ENCODE data around the gene SMARCA4.

Gene SMARCA4

GRCh38 chr19:10960314-10961072, at the start of gene SMARCA4:
SMARCA4 (plus strand) TSS chr19:10961030; CDS start chr19:10984152, 23,122 bp downstream.
- peak; percentile 96 for DNase-seq

- DNase-seq = no peak
Measured at GRCh38 chr19:10911579-10912363, 49.1 kb upstream of the SMARCA4 start.

GRCh38 chr19:10912619-10913018, 48.2 kb upstream of the SMARCA4 start:
- no peak for DNase-seq

- no peak for DNase-seq
Measured at GRCh38 chr19:10913716-10914340, 47.0 kb upstream of the SMARCA4 start.

GRCh38 chr19:10915130-10916091, 45.4 kb upstream of the SMARCA4 start:
- no peak for DNase-seq

- DNase-seq = no peak
Measured at GRCh38 chr19:10916602-10917001, 44.2 kb upstream of the SMARCA4 start.

GRCh38 chr19:10918359-10918758, 42.5 kb upstream of the SMARCA4 start:
- no peak for DNase-seq

GRCh38 chr19:10919352-10920287, 41.2 kb upstream of the SMARCA4 start:
- no peak for DNase-seq

GRCh38 chr19:10920288-10920655, 40.6 kb upstream of the SMARCA4 start:
- no peak for DNase-seq

GRCh38 chr19:10920781-10921180, 40.0 kb upstream of the SMARCA4 start:
- no peak for DNase-seq

- no peak for DNase-seq
Measured at GRCh38 chr19:10921199-10921909, 39.5 kb upstream of the SMARCA4 start.

- no peak for DNase-seq
Measured at GRCh38 chr19:10921910-10922637, 38.8 kb upstream of the SMARCA4 start.

GRCh38 chr19:10922638-10923014, 38.2 kb upstream of the SMARCA4 start:
- DNase-seq = no peak

- DNase-seq = no peak
Measured at GRCh38 chr19:10923260-10924112, 37.3 kb upstream of the SMARCA4 start.

GRCh38 chr19:10924597-10924996, 36.2 kb upstream of the SMARCA4 start:
- no peak for DNase-seq

- DNase-seq = peak; percentile 11
Measured at GRCh38 chr19:10927730-10928562, 32.9 kb upstream of the SMARCA4 start.

- peak; percentile 96 for DNase-seq
Measured at GRCh38 chr19:10928563-10929401, 32.0 kb upstream of the SMARCA4 start, which contains the start of the genes TIMM29 and YIPF2. TIMM29 (plus strand) TSS chr19:10928811; CDS start chr19:10928823, 12 bp downstream. YIPF2 (minus strand) TSS chr19:10928639; CDS start chr19:10928410, 229 bp downstream.

Measured in CD4-positive, alpha-beta T cell treated with Interleukin-17A for 1 hour (primary cell).